H1 (cell line): ENCODE results near the gene PHACTR2. TPM values are rescaled to one million over a fixed set of nuclear protein-coding genes. Genes with fewer than 3 reads are reported as not detected.

Source experiments
- ATF2 ChIP-seq: IDR thresholded peaks from 2 replicates; pipeline ENCODE4 v1.6.1; 2012; ENCODE audit warnings: low read length, inconsistent platforms
- CTBP2 ChIP-seq: IDR thresholded peaks from 2 replicates; pipeline ENCODE4 v1.7.0; 2011; ENCODE audit warnings: borderline replicate concordance, mild to moderate bottlenecking, moderate library complexity, mixed read lengths, low read length; ENCODE audit not compliant: insufficient read depth, insufficient read length
- RNF2 ChIP-seq: fragments of 200-900, 300-1000 bp; sonication (generic); IDR thresholded peaks from 2 replicates; pipeline ENCODE4 v1.7.1; 2016; ENCODE audit warnings: borderline replicate concordance, low read depth, mild to moderate bottlenecking, antibody characterized with exemption, low read length; ENCODE audit not compliant: poor library complexity, severe bottlenecking; ENCODE audit errors: missing control alignments
- polyA plus RNA-seq, 7 experiments: library from polyadenylated mRNA; depleted of rRNA in 3 of 7; stranded (reverse) in 5 of 7; unstranded in 2 of 7; fragments of >200 nt in 5 of 7; fragments of 200-250 nt in 2 of 7; gene quantifications; 1 replicate in 5 of 7; 2 replicates in 1 of 7; 4 replicates in 1 of 7; pipeline versions ENCODE4 v1.2.1 to v1.2.3, GENCODE V29; 2011 to 2013; ENCODE audit warnings: missing spikeins in 2 of 7, mixed read lengths in 2 of 7
- total RNA-seq: library from RNA; stranded (reverse); fragmentation: NEBNext Ultra II Directional; extraction: Animal tissue kit (Norgen Biotek cat#: 25700); gene quantifications from 2 replicates; pipeline ENCODE4 v1.2.1, GENCODE V29; 2021

Gene PHACTR2
- total and polyA plus RNA-seq, 2 of the 8 experiments (the other 6 are each of a cell fraction or from before 2014, with no cell fraction given) = 16.9 to 131 TPM

GRCh38 chr6:143727035-143727434, 49.3 kb downstream of the PHACTR2 start (continued):
- TF ChIP-seq CTBP2 (no peak), RNF2 (no peak), ATF2 (no peak)
